Pericardium fibroblast (primary cell): ENCODE data around the gene IQSEC1. TPM values are rescaled to one million over a fixed set of nuclear protein-coding genes. Genes with fewer than 3 reads are reported as not detected.

Experiments used
- total RNA-seq: library from RNA; depleted of rRNA; stranded (reverse); fragments of >200 nt; gene quantifications from 2 replicates; pipeline ENCODE4 v1.2.3, GENCODE V29; 2015

IQSEC1 gene
- 19.8 and 22.9 TPM in 2 replicates for total RNA-seq

DNA sequence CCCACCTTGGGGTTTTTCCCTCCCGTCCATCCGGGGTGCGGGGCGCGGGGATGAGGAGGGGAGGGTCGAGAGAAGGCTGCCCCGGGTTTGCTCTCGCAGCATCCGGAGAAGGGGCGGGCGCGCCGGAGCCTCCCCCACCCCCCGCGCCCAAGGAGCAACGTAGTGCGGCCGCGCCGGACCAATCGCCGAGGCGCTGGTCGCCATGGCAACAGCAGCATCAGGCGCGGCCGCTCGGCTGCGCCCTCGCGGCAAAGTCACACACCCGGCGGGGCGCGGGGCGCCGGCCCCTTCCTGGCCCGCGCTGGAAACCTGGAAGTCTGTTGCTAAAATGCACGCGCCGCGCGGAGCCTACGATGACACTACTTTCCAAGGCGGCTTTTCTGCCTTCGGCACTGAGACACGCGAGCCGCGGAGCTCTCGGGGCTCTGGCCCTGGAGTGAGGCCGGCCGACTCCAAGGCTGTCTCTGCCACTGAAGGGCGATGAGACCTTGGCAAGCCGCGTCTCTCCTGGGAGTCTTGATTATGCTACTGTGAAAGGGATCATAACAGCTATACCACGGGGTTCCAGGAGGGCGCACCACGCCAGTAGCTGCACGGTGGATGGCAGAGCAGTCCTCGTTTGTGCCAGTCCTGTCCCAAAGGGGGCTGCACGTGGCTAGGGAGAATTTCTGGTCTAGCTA is at the start of gene IQSEC1:
Gene IQSEC1, minus strand, starts transcription at position 104 of the 680 bp plus-strand sequence. CDS start 415 bp downstream, outside the sequence.

Other genes starting within 250 kb of the IQSEC1 start
- 1,238 and 1,778 TPM in 2 replicates for gene RPL32, start 231.9 kb downstream of the IQSEC1 start, total RNA-seq